Keratinocyte (primary cell): ENCODE results near the gene RPL38. TPM values are rescaled to one million over a fixed set of nuclear protein-coding genes. Genes with fewer than 3 reads are reported as not detected.

ENCODE experiments used
- DNase-seq: peaks from one replicate; pipeline ENCODE4 v3.0.0-alpha.2; 2011; ENCODE audit warnings: low read depth, missing footprints, low spot score
- FAIRE-seq: peaks from 2 replicates; lab custom pipeline; 2011; peaks lifted over from hg19 to GRCh38; lab: Jason Lieb, UNC
- H2AFZ ChIP-seq: 2 replicates; pipeline ENCODE4 v1.6.0; 2012; ENCODE audit warnings: low read length, control low read depth, inconsistent platforms; ENCODE audit not compliant: control insufficient read depth
- H3K27ac ChIP-seq: 2 replicates; pipeline ENCODE4 v1.5.1; 2011; ENCODE audit warnings: low read length; ENCODE audit not compliant: control insufficient read depth, insufficient read depth
- H3K27me3 ChIP-seq: 3 replicates; pipeline ENCODE4 v1.6.0; 2011; ENCODE audit warnings: low read length; ENCODE audit not compliant: control insufficient read depth, insufficient read depth; ENCODE audit errors: extremely low read depth
- H3K36me3 ChIP-seq, 2 experiments: 2 replicates in 1 of 2; 3 replicates in 1 of 2; pipeline ENCODE4 v1.5.1; 2011; ENCODE audit warnings: low read length in 2 of 2, mild to moderate bottlenecking in 1 of 2; ENCODE audit not compliant: control insufficient read depth in 2 of 2, insufficient read depth in 2 of 2; ENCODE audit errors: extremely low read depth in 1 of 2
- H3K4me1 ChIP-seq: 3 replicates; pipeline ENCODE4 v1.5.1; 2011; ENCODE audit warnings: low read length; ENCODE audit not compliant: control insufficient read depth, insufficient read depth; ENCODE audit errors: extremely low read depth
- H3K4me2 ChIP-seq: 3 replicates; pipeline ENCODE4 v1.6.0; 2011; ENCODE audit warnings: low read depth, low read length; ENCODE audit not compliant: control insufficient read depth, insufficient read depth; ENCODE audit errors: extremely low read depth
- H3K4me3 ChIP-seq, 3 experiments: fragments of 200-600 bp in 1 of 3; sonication (generic) in 1 of 3; 2 replicates in 2 of 3; 3 replicates in 1 of 3; pipeline ENCODE4 v1.5.1; 2011 to 2016; ENCODE audit warnings: low read length in 3 of 3, mild to moderate bottlenecking in 3 of 3, control low read depth in 2 of 3, inconsistent platforms in 1 of 3, low read depth in 1 of 3, mixed read lengths in 1 of 3, mixed run types in 1 of 3, moderate library complexity in 1 of 3; ENCODE audit not compliant: control insufficient read depth in 2 of 3, insufficient read depth in 2 of 3; ENCODE audit errors: extremely low read depth in 1 of 3
- H3K79me2 ChIP-seq: 2 replicates; pipeline ENCODE4 v1.6.0; 2012; ENCODE audit warnings: low read length; ENCODE audit not compliant: control insufficient read depth, insufficient read depth
- H3K9ac ChIP-seq: 3 replicates; pipeline ENCODE4 v1.6.0; 2011; ENCODE audit warnings: low read length; ENCODE audit not compliant: control insufficient read depth, insufficient read depth; ENCODE audit errors: extremely low read depth
- H3K9me1 ChIP-seq: 3 replicates; pipeline ENCODE4 v1.6.0; 2011; ENCODE audit warnings: low read length; ENCODE audit not compliant: control insufficient read depth, insufficient read depth; ENCODE audit errors: extremely low read depth
- H3K9me3 ChIP-seq: 2 replicates; pipeline ENCODE4 v1.5.1; 2012; ENCODE audit warnings: low read depth, low read length; ENCODE audit not compliant: control insufficient read depth
- H4K20me1 ChIP-seq: 3 replicates; pipeline ENCODE4 v1.6.0; 2011; ENCODE audit warnings: low read length; ENCODE audit not compliant: control insufficient read depth, insufficient read depth; ENCODE audit errors: extremely low read depth
- EZH2 ChIP-seq: IDR thresholded peaks from one replicate; pipeline ENCODE4 v1.6.1; 2012; ENCODE audit warnings: inconsistent platforms, mild to moderate bottlenecking, low read length, moderate library complexity
- dilution Hi-C: fragments of 300-500 bp; cut with MboI; formaldehyde crosslinking; loops from one replicate; pipeline ENCODE4 v1.7.0; 2020; ENCODE audit warnings: low sequenced_read_pairs; ENCODE audit not compliant: extremely low pct_ligation_motif_present
- polyA plus RNA-seq, 5 experiments: library from polyadenylated mRNA; depleted of rRNA in 3 of 5; stranded (reverse) in 3 of 5; stranded (forward) in 1 of 5; unstranded in 1 of 5; fragments of >200 nt; gene quantifications; 1 replicate in 1 of 5; 2 replicates in 3 of 5; 3 replicates in 1 of 5; pipeline versions ENCODE4 v1.2.1 to v1.2.3, GENCODE V29; 2011 to 2012; ENCODE audit warnings: missing spikeins in 2 of 5, low read depth in 1 of 5, low replicate concordance in 1 of 5
- TF ChIP-seq, protein P1 (sequence below), 3 experiments: IDR thresholded peaks in 1 of 3; conservative IDR thresholded peaks in 1 of 3; optimal IDR thresholded peaks in 1 of 3; 2 replicates in 2 of 3; 3 replicates in 1 of 3; pipeline versions ENCODE3 to v1.5.1; 2011; ENCODE audit warnings: low read length in 3 of 3, mild to moderate bottlenecking in 3 of 3, moderate library complexity in 2 of 3, control low read depth in 1 of 3, inconsistent platforms in 1 of 3; ENCODE audit not compliant: insufficient read depth in 2 of 3; ENCODE audit errors: extremely low read depth in 1 of 3

RPL38 gene
- polyA plus RNA-seq, 1 donor (not counting 4 experiments of a cell fraction or from before 2014, with no cell fraction given): 1,779 TPM

DNA sequence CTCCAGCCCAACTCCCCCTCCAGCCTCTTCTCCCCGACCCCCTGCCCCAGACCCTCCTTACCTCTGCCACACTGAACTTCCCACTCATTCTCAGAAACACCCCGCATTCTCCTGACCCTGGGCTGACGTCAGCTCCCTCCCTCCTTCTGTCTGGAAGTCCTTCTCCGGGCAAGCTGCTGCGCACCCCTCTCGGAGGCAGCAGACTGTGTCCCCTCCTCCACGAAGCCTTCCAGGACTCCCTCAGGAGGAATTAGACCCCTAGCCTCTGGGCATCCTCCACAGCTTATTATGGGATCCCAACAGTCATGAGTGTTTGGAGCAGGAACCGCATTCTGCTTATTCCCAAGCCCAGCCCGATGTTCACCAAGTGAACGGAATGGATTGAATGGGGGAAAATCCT is 3.4 kb upstream of the RPL38 start:
- Histone ChIP-seq H3K79me2 (peaks cover 16% of the 10 kb centered on the region), H3K4me1 (peaks cover 16% of the 10 kb centered on the region), H3K9me3 (no peaks in the 10 kb centered on the region), H3K27ac (no peak overlapping the region), H3K4me3 (no peak overlapping the region), H3K36me3 (peaks cover 3 to 11% of the 10 kb centered on the region in 2 experiments), H3K4me2 (no peak overlapping the region), H4K20me1 (peaks cover 2% of the 10 kb centered on the region), H3K9ac (no peak overlapping the region), H3K27me3 (peaks cover 31% of the 10 kb centered on the region), H2AFZ (no peak overlapping the region), H3K9me1 (no peaks in the 10 kb centered on the region)
- dilution Hi-C loops: no loop called here
- no peak for TF ChIP-seq EZH2
- TF ChIP-seq, protein P1, sequence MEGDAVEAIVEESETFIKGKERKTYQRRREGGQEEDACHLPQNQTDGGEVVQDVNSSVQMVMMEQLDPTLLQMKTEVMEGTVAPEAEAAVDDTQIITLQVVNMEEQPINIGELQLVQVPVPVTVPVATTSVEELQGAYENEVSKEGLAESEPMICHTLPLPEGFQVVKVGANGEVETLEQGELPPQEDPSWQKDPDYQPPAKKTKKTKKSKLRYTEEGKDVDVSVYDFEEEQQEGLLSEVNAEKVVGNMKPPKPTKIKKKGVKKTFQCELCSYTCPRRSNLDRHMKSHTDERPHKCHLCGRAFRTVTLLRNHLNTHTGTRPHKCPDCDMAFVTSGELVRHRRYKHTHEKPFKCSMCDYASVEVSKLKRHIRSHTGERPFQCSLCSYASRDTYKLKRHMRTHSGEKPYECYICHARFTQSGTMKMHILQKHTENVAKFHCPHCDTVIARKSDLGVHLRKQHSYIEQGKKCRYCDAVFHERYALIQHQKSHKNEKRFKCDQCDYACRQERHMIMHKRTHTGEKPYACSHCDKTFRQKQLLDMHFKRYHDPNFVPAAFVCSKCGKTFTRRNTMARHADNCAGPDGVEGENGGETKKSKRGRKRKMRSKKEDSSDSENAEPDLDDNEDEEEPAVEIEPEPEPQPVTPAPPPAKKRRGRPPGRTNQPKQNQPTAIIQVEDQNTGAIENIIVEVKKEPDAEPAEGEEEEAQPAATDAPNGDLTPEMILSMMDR (optimal IDR thresholded peaks at IDR 0.05 in 1 of 3, IDR thresholded peaks at IDR 0.05 in 1 of 3, conservative IDR thresholded peaks at IDR 0.05 in 1 of 3; ENCODE audit: extremely low read depth in 1 of 3, insufficient read depth in 2 of 3, low read length in 3 of 3): no peak
- FAIRE-seq: no peak
- DNase-seq: no peak

GRCh38 chr17:74201250-74201649 is 2.2 kb upstream of the RPL38 start:
- H3K27me3 ChIP-seq: peaks cover 23% of the 10 kb centered on the region

More at GRCh38 chr17:74201250-74201649, 2.2 kb upstream of the RPL38 start:
- dilution Hi-C loops: no loop called here
- H3K36me3 ChIP-seq: peaks cover 8 to 20% of the 10 kb centered on the region in 2 experiments
- no peak overlapping the region for H3K9ac ChIP-seq
- H3K4me1 ChIP-seq: peaks cover 28% of the 10 kb centered on the region
- peak; percentile 67 for FAIRE-seq
- no peak for DNase-seq
- H3K79me2 ChIP-seq: peaks cover 27% of the 10 kb centered on the region
- H4K20me1 ChIP-seq: peaks cover 7% of the 10 kb centered on the region
- H3K9me3 ChIP-seq: no peaks in the 10 kb centered on the region
- no peak for TF ChIP-seq EZH2
- TF ChIP-seq, protein P1 (optimal IDR thresholded peaks at IDR 0.05 in 1 of 3, IDR thresholded peaks at IDR 0.05 in 1 of 3, conservative IDR thresholded peaks at IDR 0.05 in 1 of 3; ENCODE audit: extremely low read depth in 1 of 3, insufficient read depth in 2 of 3, low read length in 3 of 3): no peak
- no peak overlapping the region for H3K27ac ChIP-seq
- no peak overlapping the region for H2AFZ ChIP-seq
- H3K9me1 ChIP-seq: no peaks in the 10 kb centered on the region
- H3K4me3 ChIP-seq: no peak overlapping the region
- H3K4me2 ChIP-seq: no peak overlapping the region
